Stomach (tissue), 9 donors: ENCODE measurements around the gene WWOX. TPM values are rescaled to one million over a fixed set of nuclear protein-coding genes. Genes with fewer than 3 reads are reported as not detected.
A peak's percentile ranks its signal among the peaks of the same experiment; 100 is the strongest.

Experiments used
- DNase-seq, 2 donors: peaks; one replicate each; pipeline versions ENCODE4 v3.0.0 to v3.0.0-alpha.2; 2013 to 2019
- H3K27ac ChIP-seq, 5 donors: fragments of 200-600 bp in 4 of 5; sonication (generic) in 4 of 5; one replicate each; pipeline ENCODE4 v1.5.1; 2013 to 2019; ENCODE audit warnings: mild to moderate bottlenecking in 1 of 5, moderate library complexity in 1 of 5
- H3K27me3 ChIP-seq, 3 donors: fragments of 200-600 bp; sonication (generic); one replicate each; pipeline ENCODE4 v1.5.1; 2017 to 2019; ENCODE audit warnings: mixed run types in 1 of 3
- H3K36me3 ChIP-seq, 4 donors: fragments of 200-600 bp; sonication (generic); 1 replicate in 3 of 4; 2 replicates in 1 of 4; pipeline ENCODE4 v1.5.1; 2016 to 2019
- H3K4me1 ChIP-seq, 4 donors: fragments of 200-600 bp; sonication (generic); one replicate each; pipeline ENCODE4 v1.5.1; 2016 to 2019
- H3K4me3 ChIP-seq, 4 donors: fragments of 200-600 bp; sonication (generic) in 3 of 4; one replicate each; pipeline ENCODE4 v1.5.1; 2016 to 2019; ENCODE audit warnings: mild to moderate bottlenecking in 1 of 4
- H3K9me3 ChIP-seq, 4 donors: fragments of 200-600 bp; sonication (generic); one replicate each; pipeline ENCODE4 v1.5.1; 2016 to 2019
- EP300 ChIP-seq: sonication (generic); formaldehyde crosslinking; IDR thresholded peaks from one replicate; pipeline ENCODE4 v1.6.1; 2017; ENCODE audit warnings: antibody characterized with exemption
- POLR2A ChIP-seq, 4 donors: fragments of 450-650 bp; IDR thresholded peaks; one replicate each; pipeline ENCODE4 v1.6.1; 2016; ENCODE audit warnings: antibody characterized with exemption in 4 of 4, control low read depth in 2 of 4, mild to moderate bottlenecking in 1 of 4, moderate library complexity in 1 of 4
- POLR2AphosphoS5 ChIP-seq, 3 donors: sonication (generic); formaldehyde crosslinking; IDR thresholded peaks; one replicate each; pipeline ENCODE4 v1.6.1; 2016; ENCODE audit warnings: antibody characterized with exemption in 3 of 3
- WGBS, 5 donors: extraction: QIAGEN DNeasy Blood & Tissue Kit in 3 of 5; methylation state at CpG; one replicate each; pipeline versions ENCODE4 v1.1.5 to v1.1.7; 2013 to 2018; 5-methylcytosine and 5-hydroxymethylcytosine counted together
- intact Hi-C: fragments of 100-400 bp; cut with DNase I; formaldehyde crosslinking; loops from one replicate; pipeline ENCODE4 v1.15.1; 2023; ENCODE audit warnings: low total_unique reads
- polyA plus RNA-seq, 3 donors: library from polyadenylated mRNA; stranded (reverse); fragments of 200-250 nt; gene quantifications; one replicate each; pipeline ENCODE4 v1.2.3, GENCODE V29; 2013
- total RNA-seq, 5 donors: library from RNA; depleted of rRNA; stranded (reverse); fragments of >200 nt; gene quantifications; one replicate each; pipeline versions ENCODE4 v1.1.0 to v1.2.3, GENCODE V29; 2014 to 2016
- TF ChIP-seq, protein P1 (sequence below), 7 experiments: fragments of 450-650 bp in 4 of 7; fragments of 200-600 bp in 3 of 7; sonication (generic) in 3 of 7; IDR thresholded peaks; one replicate each; pipeline ENCODE4 v1.5.1; 2016 to 2019; ENCODE audit warnings: antibody characterized with exemption in 7 of 7, control low read depth in 2 of 7, mild to moderate bottlenecking in 1 of 7
- donor health status: healthy with polysubstance abuse.
- donor health status: Bipolar disorder and iron deficiency.
- donor health status: healthy.

WWOX gene
- total and polyA plus RNA-seq, 8 donors, result 7.7 to 129 (median 48.7) TPM

DNA sequence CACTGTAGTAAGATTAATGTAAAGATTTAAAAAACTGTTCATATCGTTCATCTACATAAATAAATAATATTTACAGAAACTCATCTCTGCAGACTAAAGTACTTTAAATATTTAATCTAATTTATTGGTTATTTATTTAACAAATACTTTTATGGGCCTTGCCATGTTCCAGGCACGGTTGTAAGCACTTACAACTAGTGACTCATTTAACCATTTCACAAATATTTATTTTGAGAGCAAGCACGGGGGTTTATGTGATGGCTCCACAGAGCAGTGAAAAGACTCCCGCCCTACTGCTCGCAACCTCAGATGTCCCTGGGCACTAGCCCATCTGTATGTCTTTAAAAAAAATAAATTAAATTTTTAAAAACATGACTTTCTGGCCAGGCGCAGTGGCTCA, 575.9 kb downstream of the WWOX start:
- TF ChIP-seq POLR2A (IDR thresholded peaks at IDR 0.05) (no peak), POLR2AphosphoS5 (IDR thresholded peaks at IDR 0.05) (peak in 1 of 3 donors; percentile 8)
- intact Hi-C loops, result no loop called here
- Histone ChIP-seq H3K27ac (no peak overlapping the region), H3K9me3 (no peaks in the 10 kb centered on the region), H3K36me3 (no peaks in the 10 kb centered on the region), H3K4me3 (no peak overlapping the region), H3K4me1 (peaks cover 0 to 17% (median 6%) of the 10 kb centered on the region in 4 donors), H3K27me3 (no peaks in the 10 kb centered on the region)
- WGBS, 5 donors, result 52 to 62% (median 58%) methylated on average over 6 of the region's 6 CpGs
- DNase-seq, result peak in 1 of 2 donors; percentile 20

DNA sequence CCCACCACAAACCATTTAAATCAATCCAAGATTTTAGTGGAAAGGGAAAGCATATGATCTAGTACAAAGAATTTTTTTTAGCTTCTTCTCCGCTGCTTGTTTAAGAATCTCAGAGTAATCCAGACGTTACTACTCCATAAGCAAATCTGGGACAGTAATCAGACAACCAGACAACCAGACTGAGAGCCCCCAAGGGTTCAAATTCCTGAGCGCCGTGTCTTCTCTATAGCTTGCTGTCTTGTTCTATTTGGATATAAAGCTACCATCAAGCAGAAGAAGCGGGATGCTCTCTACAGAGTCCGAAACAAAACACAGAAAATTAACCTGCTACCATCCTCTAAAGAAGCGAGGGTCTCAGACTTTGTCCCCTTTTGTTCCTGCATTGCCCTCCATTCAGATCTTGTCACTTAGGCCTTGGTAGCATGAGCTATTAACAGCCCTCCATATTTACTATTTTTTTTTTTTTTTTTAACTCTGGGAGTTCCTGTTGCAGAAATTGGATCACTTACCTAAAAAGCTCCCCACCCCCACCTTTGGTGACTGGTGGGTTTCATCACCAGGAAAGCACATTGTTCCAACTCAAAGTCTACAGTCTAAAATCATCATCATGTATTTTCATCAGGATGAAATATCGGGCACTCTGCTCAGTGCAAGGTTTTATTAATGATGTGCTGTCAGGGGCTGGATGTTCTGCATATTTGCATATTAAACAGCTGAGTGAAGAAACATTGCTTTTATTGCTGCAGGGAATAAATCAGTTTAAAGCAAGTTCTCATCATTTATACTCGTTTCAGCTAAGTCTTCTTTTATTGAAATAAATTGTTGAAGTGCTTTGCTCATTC, 576.7 kb downstream of the WWOX start:
- DNase-seq, result no peak
- WGBS, 5 donors, result 84 to 88% (median 85%) methylated on average over 9 of the region's 9 CpGs
- H3K27me3 ChIP-seq, result no peaks in the 10 kb centered on the region
- no peak for TF ChIP-seq POLR2AphosphoS5 (IDR thresholded peaks at IDR 0.05)
- TF ChIP-seq EP300, result no peak
- TF ChIP-seq, protein P1, sequence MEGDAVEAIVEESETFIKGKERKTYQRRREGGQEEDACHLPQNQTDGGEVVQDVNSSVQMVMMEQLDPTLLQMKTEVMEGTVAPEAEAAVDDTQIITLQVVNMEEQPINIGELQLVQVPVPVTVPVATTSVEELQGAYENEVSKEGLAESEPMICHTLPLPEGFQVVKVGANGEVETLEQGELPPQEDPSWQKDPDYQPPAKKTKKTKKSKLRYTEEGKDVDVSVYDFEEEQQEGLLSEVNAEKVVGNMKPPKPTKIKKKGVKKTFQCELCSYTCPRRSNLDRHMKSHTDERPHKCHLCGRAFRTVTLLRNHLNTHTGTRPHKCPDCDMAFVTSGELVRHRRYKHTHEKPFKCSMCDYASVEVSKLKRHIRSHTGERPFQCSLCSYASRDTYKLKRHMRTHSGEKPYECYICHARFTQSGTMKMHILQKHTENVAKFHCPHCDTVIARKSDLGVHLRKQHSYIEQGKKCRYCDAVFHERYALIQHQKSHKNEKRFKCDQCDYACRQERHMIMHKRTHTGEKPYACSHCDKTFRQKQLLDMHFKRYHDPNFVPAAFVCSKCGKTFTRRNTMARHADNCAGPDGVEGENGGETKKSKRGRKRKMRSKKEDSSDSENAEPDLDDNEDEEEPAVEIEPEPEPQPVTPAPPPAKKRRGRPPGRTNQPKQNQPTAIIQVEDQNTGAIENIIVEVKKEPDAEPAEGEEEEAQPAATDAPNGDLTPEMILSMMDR (IDR thresholded peaks at IDR 0.05), result no peak
- TF ChIP-seq POLR2A (IDR thresholded peaks at IDR 0.05), result no peak
- intact Hi-C loops, result no loop called here
- H3K27ac ChIP-seq, result no peak overlapping the region
- no peaks in the 10 kb centered on the region for H3K9me3 ChIP-seq
- H3K4me3 ChIP-seq, result no peak overlapping the region
- H3K4me1 ChIP-seq, result peaks cover 0 to 11% (median 3%) of the 10 kb centered on the region in 4 donors
- no peaks in the 10 kb centered on the region for H3K36me3 ChIP-seq

DNA sequence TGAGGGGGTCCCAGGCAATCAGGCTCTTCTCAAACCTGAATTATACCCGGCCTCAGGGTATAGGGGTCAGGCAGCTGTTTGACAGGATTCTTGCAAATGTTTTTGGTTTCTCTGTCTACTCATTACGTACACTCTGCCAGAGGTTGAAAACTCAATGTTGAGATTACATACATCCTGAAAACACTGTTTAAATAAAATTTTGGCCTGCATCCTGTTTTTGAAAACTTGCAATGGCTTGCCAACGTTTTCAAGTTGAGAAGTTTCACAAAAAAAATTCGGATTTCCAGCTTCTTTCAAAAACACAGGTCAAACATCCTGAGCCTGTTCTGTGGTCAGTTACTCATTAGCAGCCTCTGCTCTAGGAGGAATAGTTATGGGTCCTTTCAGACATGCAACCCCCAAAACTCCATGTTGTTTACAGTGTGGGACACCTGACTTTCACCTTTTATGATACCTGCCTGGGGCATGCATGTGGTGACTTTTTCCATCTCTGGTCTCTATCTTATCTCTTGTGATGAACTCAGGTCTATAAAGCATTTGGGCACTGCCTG, 577.8 kb downstream of the WWOX start:
- intact Hi-C loops, result no loop called here
- Histone ChIP-seq H3K9me3 (no peaks in the 10 kb centered on the region), H3K4me3 (no peak overlapping the region), H3K27me3 (no peaks in the 10 kb centered on the region), H3K27ac (no peak overlapping the region), H3K36me3 (no peaks in the 10 kb centered on the region), H3K4me1 (peaks cover 0 to 11% (median 3%) of the 10 kb centered on the region in 4 donors)
- TF ChIP-seq, protein P1 (IDR thresholded peaks at IDR 0.05), result no peak
- TF ChIP-seq EP300 (no peak), POLR2AphosphoS5 (IDR thresholded peaks at IDR 0.05) (no peak), POLR2A (IDR thresholded peaks at IDR 0.05) (no peak)
- 17 to 32% (median 23%) methylated on average over 4 of the region's 4 CpGs for WGBS, 5 donors
- no peak for DNase-seq

DNA sequence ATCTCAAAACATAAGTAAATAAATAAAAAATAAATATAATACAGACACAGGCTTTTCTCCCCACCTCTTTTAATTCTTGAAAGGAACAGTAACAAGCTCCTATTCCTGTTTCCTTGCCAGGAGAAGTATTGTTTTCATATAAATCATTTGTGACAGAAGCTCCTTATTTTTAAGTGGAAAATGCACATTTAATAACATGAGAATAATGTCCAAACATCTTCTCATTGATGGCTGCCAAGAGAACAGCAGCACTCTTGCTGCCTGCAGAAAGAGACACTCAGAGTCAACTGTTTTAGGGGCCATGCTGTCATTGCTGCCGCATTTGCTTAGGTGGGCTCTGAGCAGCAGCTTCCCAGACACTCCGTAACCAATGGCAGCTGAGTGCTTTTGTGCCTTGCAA, 580.1 kb downstream of the WWOX start:
- TF ChIP-seq EP300 (no peak), POLR2AphosphoS5 (IDR thresholded peaks at IDR 0.05) (no peak), POLR2A (IDR thresholded peaks at IDR 0.05) (no peak)
- TF ChIP-seq, protein P1 (IDR thresholded peaks at IDR 0.05), result no peak
- peaks cover 0 to 11% (median 3%) of the 10 kb centered on the region in 4 donors for H3K4me1 ChIP-seq
- H3K4me3 ChIP-seq, result no peak overlapping the region
- H3K27me3 ChIP-seq, result no peaks in the 10 kb centered on the region
- no peak for DNase-seq
- intact Hi-C loops, result no loop called here
- H3K36me3 ChIP-seq, result no peaks in the 10 kb centered on the region
- H3K27ac ChIP-seq, result no peak overlapping the region
- no peaks in the 10 kb centered on the region for H3K9me3 ChIP-seq
- WGBS, 5 donors, result 88 to 100% (median 95%) methylated on average over 2 of the region's 2 CpGs
